HG03280 (cell line): ENCODE results near the gene ANXA4.
A peak's percentile ranks its signal among the peaks of the same experiment; 100 is the strongest.
"Not testable (repeated sequence)": the region's sequence is repeated elsewhere in the genome, so short reads cannot be mapped to it uniquely, and the experiment has no call there.

Source experiments
- ATAC-seq: cut with Tn5 transposase; IDR thresholded peaks from one replicate; pipeline ENCODE4 v1.9.1; 2021; ENCODE audit warnings: mild to moderate bottlenecking, moderate library complexity; ENCODE audit not compliant: unreplicated experiment

Gene ANXA4

DNA sequence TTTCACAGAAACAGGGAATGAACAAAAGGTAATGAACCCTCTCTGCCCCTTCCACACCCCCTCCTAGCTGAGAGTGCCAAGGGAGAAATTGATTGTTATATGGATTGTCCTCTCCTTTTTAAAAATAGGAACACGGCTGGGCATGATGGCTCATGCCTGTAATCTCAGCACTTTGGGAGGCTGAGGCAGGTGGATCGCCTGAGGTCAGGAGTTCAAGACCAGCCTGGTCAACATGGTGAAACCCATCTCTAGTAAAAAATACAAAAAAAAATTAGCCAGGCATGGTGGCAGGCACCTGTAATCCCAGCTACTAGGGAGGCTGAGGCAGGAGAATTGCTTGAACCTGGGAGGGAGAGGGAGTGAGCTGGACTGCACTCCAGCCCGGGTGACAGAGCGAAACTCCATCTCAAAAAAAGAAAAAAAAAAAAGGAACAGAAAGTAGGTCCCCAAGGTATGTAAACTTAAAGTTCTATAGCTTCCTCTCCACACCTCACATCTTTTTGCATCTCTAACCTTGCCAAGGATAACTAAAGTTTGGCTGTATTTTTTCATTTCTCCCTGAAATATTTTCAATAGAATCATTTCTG is 60.9 kb downstream of the ANXA4 start:
- ATAC-seq, result peak; percentile 54

DNA sequence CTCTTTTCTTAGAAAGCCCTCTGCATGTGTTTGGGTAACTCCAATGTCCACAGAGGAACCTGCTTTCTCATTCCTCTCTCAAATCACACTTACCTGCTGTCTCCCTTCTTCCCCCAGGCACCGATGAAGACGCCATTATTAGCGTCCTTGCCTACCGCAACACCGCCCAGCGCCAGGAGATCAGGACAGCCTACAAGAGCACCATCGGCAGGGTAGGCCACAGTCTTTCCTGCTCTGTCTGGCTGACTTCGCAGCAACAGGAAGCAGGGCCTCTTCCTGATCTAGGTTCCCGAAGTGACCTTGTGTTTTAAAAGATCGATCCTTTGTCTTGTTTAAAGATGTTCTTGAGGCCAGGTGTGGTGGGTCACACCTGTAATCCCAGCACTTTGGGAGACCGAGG is 62.5 kb downstream of the ANXA4 start:
- ATAC-seq, result no peak

DNA sequence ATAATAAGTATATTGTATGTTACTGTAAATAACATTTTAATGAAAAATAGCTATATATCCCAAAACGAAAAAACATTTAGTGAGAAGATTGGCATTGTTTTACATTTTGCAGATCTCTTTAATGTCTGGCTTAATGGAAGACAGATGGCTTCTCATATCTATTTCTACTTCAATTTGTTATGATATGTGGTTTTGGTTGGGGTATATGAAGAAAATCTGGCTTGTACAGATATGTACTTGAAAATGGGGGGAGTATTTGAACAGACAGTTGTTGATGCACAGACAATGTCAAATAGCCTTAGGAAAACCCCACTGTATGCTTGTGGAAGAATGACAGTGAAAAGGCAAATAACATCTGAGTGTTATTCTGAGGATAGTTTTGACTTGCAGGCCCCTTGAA is 64.0 kb downstream of the ANXA4 start:
- no peak for ATAC-seq

DNA sequence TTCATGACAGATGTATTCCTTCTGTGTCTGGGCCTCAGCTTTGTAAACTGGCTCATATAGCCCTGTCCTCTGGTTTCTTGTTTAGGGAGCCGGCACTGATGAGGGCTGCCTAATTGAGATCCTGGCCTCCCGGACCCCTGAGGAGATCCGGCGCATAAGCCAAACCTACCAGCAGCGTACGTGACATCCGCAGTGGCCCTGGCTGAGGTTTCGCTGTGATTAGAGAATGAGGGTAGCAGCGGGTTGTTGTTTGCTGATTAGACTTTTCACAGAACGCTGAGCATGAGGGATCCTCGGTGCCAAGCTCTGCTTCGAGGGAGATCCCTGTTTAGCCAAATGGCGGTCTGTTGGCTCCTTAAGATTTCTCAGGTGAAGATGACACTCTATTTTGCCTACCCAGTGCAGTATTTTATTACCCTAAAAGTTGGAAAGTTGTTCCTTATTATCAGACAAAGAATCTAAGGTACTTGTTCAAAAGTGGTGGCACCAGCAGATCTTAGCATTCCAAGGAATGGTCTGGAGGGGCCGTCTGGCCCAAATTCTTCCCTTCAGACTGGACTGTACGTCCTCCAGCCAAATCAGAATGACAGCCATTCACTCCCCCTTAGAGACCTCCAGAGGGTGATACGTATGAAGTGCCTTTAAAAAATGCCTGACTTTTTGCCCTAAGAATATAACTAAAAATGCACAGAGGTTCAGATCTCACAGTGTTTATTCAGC is 66.0 kb downstream of the ANXA4 start:
- ATAC-seq, result no peak

DNA sequence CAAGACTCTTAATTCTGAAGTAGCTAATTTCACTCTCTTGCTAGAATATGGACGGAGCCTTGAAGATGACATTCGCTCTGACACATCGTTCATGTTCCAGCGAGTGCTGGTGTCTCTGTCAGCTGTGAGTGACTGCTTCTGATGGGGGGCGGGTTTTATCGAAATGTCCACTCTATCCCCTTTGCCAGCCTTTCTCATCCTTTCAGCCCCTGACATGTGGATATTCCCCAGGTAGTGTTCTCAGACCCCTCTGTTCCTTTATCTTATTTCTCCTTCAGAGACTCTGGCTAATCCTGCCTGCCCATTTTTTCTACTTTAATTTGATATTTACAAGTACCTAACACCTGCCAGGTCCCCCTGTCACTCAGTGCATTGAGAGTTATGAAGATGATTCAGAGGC is 68.6 kb downstream of the ANXA4 start:
- ATAC-seq, result no peak

DNA sequence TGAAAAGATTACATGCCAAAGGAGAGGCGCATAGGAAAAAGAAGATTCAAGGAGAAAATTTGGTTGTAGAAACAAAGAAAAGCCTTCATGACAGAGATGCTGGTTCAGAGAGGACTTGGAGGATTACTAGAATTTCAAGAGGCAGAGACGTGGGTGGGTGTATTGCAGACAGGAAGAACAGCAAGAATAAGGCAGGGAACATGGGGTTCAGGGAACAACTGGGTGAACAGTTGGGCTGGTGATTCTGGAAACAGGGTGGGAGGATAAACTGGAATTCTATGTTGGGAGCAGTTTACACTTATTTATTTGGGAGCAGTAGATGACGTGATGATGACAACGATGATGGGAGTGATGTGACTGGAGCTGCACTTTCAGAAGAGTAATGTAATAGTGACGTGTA is 69.1 kb downstream of the ANXA4 start:
- ATAC-seq, result no peak

DNA sequence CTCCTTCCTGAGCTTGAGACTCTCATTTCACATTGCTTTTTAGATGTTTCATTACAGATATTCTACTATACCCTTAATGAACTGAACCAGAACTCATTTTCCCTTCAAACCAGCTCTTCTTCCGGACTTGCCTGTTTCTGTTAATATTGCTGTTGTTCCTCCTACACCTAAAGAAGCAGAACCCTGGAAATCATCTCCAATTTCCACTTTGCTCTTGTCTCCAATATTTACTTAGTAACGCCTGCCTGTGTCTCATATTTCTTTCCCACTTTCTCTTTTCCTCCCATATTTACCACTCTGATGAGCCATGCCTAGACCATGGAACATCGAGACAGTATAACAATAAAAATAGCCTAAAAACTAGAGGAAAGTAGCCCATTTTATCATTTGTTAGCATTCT is 69.7 kb downstream of the ANXA4 start:
- ATAC-seq, result no peak

DNA sequence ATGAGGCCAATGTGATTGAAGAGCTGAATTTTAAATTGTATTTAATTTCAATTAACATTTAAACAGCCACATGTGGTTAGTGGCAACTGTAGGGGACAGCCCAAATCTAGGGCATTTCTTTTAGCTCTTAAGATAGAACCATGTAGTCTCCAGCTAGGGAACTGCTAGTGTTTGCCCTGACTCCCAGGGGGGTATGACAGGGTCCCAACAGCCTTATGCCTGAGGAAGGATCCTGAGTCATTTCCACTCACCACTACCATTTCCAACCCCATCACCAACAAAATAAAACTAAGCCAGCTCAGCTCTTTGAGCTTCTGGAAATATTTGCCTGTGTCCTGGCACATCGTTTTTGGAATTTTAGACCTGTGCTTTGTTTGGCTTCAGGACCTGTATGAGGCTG is 73.8 kb downstream of the ANXA4 start:
- no peak for ATAC-seq

DNA sequence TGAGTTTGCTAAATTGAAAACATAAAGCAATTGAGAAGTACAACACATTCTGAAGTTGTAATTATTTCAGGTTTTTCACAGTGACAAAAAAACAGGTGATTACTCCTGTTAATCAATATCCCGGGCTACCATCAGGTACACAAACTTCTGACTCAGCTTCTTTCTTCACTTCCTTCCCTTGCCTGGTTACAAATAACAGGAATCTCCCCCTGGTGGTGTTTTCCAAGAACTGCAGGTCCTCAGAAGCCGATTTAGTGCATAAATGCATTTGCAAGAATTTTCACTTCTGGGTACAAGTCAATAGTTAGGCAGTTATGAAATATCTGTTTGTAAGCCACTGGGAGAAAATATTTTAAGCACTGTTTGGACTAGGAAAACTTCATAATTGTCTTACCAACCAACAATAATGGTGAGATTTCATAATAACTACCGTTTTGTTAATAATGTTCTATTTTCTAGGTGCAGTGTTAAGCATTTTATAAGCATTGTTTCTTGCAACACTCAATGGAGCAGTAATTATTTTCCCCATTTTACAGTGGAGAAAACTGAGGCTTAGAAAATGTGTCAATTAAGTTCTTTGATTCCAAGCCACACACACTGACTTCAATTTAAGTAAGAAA is 75.1 kb downstream of the ANXA4 start:
- ATAC-seq, result no peak

DNA sequence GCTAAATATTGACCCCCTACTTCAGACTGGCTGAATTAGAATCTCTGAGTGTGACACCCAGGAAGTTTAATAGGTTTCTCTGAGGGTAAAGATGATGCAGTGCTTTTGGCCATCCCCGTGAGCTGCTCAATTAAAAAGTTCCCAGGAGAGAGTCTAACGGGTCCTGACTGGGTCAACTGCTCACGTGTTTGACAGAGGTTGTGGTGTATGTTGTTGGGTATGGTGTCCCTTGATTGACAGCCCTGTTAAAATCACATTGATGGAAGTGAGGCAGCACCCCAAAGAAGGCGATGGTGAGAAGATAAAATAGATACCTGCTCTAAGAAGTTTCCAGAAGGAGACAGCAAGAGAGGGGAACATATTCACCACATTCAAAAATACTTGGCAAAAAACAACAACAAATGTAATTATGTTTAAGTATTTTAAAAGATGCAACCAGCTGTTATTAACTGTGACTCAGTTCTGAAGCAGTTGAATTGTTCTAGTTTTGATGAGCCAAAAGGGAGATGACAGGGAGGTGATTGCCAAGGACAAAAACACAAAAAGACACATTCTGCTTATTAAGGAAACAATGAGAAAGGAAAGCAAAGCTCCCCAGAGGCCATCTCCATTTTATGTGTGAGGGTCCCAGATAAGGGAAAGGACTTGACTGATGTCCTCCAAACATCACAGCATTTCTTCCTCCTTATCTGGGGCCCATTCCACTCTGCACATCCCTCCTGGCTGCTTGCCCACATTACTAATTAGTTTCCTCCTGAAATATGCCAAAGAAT is 76.0 kb downstream of the ANXA4 start:
- ATAC-seq, result no peak

DNA sequence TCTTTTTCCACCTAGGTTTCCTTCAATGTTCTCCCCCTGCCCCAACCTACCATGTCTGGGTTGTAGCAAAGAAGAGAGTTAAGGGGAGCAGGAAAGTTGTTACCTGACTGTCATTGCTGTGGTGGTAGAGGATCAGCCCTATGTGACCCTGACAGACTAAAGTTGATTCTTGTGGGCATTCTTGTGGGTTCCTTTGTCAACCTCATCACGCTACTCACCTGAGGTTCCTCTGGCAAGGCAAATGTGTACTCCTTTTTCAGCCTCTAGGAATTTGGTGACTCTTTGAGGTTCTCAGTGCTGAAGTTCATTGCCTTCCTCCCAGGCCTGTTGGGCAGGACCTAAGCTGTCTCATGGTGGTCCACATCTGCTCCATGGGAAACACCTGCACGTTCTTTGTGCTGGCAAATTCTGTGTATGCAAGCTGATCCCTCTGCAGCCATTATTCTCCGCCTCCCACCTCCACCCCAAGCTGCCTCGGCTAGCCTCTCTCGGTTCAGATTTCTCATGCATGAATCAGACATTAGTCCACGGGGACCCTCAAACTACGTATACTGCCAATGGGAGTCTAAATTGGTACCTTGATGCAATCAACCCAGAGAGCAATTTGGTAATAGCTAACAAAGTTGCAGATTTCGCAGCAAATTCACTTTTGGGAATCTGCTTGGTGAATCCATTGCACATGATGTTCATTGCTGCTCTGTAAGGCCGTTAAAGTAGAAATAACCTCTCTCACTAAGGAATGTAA is 86.0 kb downstream of the ANXA4 start:
- ATAC-seq, result no peak

DNA sequence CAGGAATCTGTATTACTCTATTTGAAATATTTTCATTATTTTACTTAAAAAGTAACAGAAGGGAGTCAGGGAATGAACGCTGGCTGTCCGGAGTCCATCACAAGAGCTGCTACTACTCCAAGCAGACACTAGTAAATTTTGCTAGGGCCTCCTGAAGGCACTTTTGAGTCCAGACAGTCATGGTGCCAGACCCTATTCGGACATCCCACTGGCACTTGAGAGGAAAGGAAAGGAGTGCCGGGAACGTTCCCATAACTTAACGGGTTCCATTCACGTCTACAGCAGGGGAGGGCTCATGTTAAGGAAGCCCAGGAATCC is 87.0 kb downstream of the ANXA4 start:
- ATAC-seq, result peak; percentile 2

DNA sequence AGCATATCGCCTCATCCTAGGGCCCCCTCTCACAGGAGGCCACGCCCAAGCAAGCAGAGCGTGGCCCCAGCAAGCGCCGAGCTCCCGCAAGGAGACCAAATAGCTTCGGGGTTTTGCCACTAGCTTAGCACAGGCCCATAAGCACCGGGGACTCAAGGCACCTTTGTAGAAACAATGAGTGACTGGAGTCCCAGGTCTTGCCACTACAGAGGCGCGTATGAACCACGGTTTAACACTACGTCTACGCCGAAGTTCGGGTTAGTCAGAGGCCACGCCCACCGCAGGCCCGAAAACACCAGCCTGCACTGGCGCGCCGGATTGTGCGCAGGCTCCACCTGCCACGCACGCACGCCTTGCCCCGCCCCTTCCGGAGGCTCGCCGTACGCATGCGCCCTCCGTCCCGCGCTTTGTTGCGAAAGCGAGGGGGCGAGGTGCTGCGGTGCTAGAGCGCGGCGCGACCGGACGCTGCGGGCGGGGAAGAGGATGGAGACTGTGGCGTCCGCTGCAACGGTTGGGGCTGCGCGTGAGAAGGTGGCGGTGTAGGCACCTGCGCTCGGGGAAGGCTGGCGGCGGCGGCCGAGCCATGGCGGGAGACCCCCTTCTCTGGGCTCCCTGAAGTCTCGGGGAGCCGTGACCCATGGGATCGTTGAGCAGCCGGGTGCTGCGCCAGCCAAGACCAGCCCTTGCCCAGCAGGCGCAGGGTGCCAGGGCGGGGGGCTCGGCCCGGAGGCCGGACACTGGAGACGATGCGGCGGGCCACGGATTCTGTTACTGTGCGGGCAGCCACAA is 87.5 kb downstream of the ANXA4 start, which contains the start of gene GMCL1:
Gene GMCL1 (plus strand): TSS at position 405 of the 789 bp plus-strand sequence. CDS start 233 bp downstream, at position 638.
- ATAC-seq, result peak; percentile 88

DNA sequence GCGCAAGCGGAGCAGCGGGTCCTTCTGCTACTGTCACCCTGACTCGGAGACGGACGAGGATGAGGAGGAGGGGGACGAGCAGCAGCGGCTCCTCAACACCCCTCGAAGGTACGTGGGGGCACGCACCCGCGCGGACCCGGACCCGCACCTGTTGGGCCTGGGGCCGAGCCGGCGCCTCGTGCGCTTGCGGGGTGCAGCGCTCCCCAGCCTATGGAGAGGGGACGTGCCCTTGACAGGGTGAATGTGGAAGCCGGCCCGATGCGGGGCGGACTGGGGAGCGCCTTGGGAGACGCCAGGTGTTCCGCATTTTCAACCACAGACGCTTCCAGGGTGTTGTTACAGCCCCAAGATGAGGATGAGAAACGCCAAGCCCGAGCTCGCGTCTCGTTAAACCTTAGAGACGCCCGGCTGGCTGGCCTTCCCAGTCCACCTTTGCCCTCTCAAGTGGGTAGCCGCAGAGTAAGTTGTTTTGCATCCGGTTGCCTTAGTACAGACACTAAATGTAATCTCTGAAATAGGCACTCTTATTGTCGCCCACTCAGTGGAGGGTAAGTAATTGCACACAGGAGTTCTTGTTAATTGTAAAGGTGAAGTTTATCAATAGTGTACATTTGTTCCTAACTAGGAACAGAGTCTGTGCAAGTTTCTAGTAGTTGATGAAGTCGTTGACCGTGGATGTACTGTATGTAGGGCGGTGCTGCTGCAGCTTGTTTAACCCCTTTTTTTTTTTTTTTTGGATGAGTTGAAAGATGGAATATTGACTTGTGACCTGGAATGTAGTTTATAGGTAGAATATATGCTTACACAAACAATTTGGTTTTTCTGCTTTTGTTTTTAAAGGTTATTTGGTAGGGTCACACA is 88.3 kb downstream of the ANXA4 start:
- peak; percentile 29 for ATAC-seq

DNA sequence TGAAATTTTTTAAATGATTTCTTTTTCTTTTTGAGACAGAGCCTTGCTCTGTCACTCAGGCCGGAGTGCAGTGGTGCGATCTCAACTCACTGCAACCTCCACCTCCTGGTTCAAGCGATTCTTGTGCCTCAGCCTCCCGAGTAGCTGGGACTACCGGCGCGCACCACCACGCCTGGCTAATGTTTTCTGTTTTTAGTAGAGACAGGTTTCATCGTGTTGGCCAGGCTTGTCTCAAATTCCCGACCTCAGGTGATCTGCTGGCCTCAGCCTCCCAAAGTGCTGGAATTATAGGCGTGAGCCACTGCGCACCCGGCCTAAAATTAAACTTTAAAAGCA is 88.9 kb downstream of the ANXA4 start:
- ATAC-seq, result not testable (repeated sequence)

DNA sequence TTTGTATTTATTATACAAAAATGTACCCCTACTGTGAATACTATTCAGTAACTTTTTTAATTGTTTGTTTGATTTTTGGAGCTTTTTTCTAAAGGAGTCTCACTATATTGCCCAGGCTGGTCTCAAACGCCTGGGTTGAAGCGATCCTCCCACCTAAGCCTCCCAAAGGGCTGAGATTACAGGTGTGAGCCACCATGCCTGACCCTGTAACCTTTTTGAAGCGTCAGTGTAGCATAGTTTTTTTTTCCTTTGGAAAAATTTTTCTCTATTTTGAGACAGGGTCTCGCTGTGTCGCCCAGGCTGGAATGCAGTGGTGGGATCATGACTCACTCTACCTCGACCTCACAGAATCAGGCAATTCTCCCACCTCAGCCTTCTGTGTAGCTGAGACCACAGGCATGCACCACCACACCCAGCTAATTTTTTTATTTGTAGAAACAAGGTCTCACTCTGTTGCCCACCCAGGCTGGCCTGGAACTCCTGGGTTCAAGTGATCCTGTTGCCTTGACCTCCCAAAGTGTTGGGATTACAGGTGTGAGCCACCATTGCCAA is 89.5 kb downstream of the ANXA4 start:
- no peak for ATAC-seq

DNA sequence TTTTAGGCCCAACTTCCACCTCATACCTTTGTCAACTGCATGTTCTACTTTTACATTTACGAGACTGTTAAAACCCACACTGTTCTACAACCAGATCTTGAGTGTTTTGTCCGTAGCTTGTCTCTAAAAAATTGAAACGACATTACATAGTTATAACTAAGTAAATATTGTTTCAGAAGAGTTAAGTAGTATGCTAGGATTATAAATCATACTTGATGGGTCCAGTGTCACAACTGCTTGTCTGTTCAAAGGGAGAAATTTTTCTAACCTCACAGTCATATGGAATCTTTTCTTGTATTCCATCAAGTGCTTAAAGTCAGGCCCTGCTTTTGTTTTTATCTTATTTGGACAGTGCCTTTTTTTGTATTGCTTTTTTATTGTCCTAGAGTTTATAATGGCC is 91.8 kb downstream of the ANXA4 start:
- ATAC-seq, result no peak

DNA sequence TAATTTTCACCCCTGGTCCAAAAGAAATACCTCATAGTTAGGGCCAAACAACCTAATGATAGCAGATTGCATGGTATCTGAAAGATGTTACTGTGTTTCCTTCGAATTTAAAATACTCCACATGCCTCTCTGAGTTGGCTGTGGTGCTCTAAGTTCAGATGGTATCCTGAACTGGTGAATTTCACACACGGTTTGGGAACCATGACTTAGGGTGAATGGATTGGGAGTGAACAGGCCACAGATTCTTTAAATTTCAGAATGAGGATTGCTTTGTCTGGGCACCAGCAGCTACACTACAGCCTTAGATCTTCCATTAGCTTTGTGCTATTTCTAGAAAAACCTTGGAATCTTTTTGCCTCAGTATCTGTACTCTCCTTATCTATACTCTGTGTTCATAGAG is 93.7 kb downstream of the ANXA4 start:
- no peak for ATAC-seq

DNA sequence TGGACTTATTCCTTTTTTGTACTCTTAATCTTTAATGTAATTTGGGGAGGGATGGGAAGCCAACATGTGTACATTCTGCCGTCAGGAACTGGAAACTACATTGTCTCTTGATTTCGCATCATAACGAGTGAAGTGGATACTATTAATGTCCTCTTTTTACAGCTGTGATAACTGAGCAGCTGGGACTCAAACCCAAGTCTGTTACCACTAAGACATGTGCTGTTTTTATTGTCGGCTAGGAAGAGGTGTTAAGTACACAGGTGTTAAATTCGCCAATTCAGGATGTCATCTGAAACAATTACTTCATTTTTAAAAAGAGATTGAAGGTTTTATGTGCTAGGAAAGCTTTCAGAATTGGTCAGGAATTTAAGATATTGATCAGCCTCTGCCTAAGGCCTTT is 94.4 kb downstream of the ANXA4 start:
- ATAC-seq, result no peak
